CD4-positive, alpha-beta T cell (primary cell): Measurements from ENCODE around the gene ADAD2. TPM values are rescaled to one million over a fixed set of nuclear protein-coding genes. Genes with fewer than 3 reads are reported as not detected.

Source experiments
- ATAC-seq: fragments of 200-7000 bp; cut with Tn5 transposase; one replicate; pipeline ENCODE4 v1.10.0; 2022; ENCODE audit warnings: mild to moderate bottlenecking; ENCODE audit not compliant: poor library complexity
- CTCF ChIA-PET: fragments of 350-600 bp; sonication (Branson Sonifier 250); formaldehyde crosslinking; loops from one replicate; lab custom pipeline; 2021; ENCODE audit warnings: antibody characterized with exemption, inconsistent platforms; lab: Charles Lee
- POLR2A ChIA-PET: fragments of 350-600 bp; sonication (Branson Sonifier 250); formaldehyde crosslinking; loops from one replicate; lab custom pipeline; 2021; ENCODE audit warnings: antibody characterized with exemption, inconsistent platforms; lab: Charles Lee
- DNase-seq, 14 experiments: peaks; one replicate each; pipeline ENCODE4 v3.0.0-alpha.2; 2013 to 2020; ENCODE audit warnings: mixed read lengths in 2 of 14
- H3K27ac ChIP-seq, 2 donors: one replicate each; pipeline versions ENCODE4 v1.5.1 to v1.7.0; 2013; ENCODE audit warnings: low read length in 2 of 2, low read depth in 1 of 2, mild to moderate bottlenecking in 1 of 2
- H3K27me3 ChIP-seq, 2 experiments: 1 replicate in 1 of 2; 2 replicates in 1 of 2; pipeline versions ENCODE4 v1.6.1 to v1.7.0; 2013; ENCODE audit warnings: low read length in 2 of 2, control low read depth in 1 of 2, mild to moderate bottlenecking in 1 of 2, moderate library complexity in 1 of 2; ENCODE audit not compliant: insufficient read depth in 2 of 2, control insufficient read depth in 1 of 2
- H3K36me3 ChIP-seq: one replicate; pipeline ENCODE4 v1.6.1; 2013; ENCODE audit warnings: low read length, control low read depth; ENCODE audit not compliant: insufficient read depth
- H3K4me1 ChIP-seq: one replicate; pipeline ENCODE4 v1.6.1; 2013; ENCODE audit warnings: low read length, control low read depth; ENCODE audit not compliant: insufficient read depth
- H3K4me3 ChIP-seq: one replicate; pipeline ENCODE4 v1.5.1; 2013; ENCODE audit warnings: mild to moderate bottlenecking, low read length, moderate library complexity
- H3K9me3 ChIP-seq, 2 experiments: 1 replicate in 1 of 2; 2 replicates in 1 of 2; pipeline versions ENCODE4 v1.6.1 to v1.7.0; 2013; ENCODE audit warnings: low read length in 2 of 2, mild to moderate bottlenecking in 2 of 2, control low read depth in 1 of 2, moderate library complexity in 1 of 2; ENCODE audit not compliant: control insufficient read depth in 1 of 2, insufficient read depth in 1 of 2
- H3K27ac Mint-ChIP-seq: one replicate; pipeline ENCODE4 v1.8.0; 2020; ENCODE audit warnings: mixed read lengths
- H3K27me3 Mint-ChIP-seq: one replicate; pipeline ENCODE4 v1.8.0; 2021; ENCODE audit warnings: mixed read lengths
- H3K36me3 Mint-ChIP-seq: one replicate; pipeline ENCODE4 v1.8.0; 2021; ENCODE audit warnings: low read depth, mixed read lengths
- H3K4me1 Mint-ChIP-seq: one replicate; pipeline ENCODE4 v1.8.0; 2021; ENCODE audit warnings: low read depth, mixed read lengths
- H3K4me3 Mint-ChIP-seq: one replicate; pipeline ENCODE4 v1.8.0; 2020; ENCODE audit warnings: mild to moderate bottlenecking, mixed read lengths
- H3K9me3 Mint-ChIP-seq: one replicate; pipeline ENCODE4 v1.8.0; 2020; ENCODE audit warnings: mixed read lengths
- intact Hi-C, 2 experiments: fragments of 100-400 bp; cut with DNase I in 1 of 2; cut with micrococcal nuclease in 1 of 2; formaldehyde crosslinking; loops; one replicate each; pipeline versions ENCODE4 v1.15.1 to v1.9.0; 2023 to 2025; cut with DNase I, micrococcal nuclease
- total RNA-seq, 174 experiments: library from RNA in 2 of 174; stranded (reverse) in 2 of 174; gene quantifications; one replicate each; pipeline ENCODE4 v1.2.3 and lab custom pipeline; 2021 to 2026
- TF ChIP-seq, protein P1 (sequence below): fragments of 200-600 bp; IDR thresholded peaks from one replicate; pipeline ENCODE4 v1.8.0; 2022; ENCODE audit warnings: antibody characterized with exemption, mild to moderate bottlenecking

The ADAD2 gene
- total RNA-seq, 2 experiments from 2014 or later: 0.59 TPM; not detected in 1

GRCh38 chr16:84212154-84212553, 21.2 kb downstream of the ADAD2 start:
- ATAC-seq (no peak), DNase-seq (no peak)
- TF ChIP-seq, protein P1, sequence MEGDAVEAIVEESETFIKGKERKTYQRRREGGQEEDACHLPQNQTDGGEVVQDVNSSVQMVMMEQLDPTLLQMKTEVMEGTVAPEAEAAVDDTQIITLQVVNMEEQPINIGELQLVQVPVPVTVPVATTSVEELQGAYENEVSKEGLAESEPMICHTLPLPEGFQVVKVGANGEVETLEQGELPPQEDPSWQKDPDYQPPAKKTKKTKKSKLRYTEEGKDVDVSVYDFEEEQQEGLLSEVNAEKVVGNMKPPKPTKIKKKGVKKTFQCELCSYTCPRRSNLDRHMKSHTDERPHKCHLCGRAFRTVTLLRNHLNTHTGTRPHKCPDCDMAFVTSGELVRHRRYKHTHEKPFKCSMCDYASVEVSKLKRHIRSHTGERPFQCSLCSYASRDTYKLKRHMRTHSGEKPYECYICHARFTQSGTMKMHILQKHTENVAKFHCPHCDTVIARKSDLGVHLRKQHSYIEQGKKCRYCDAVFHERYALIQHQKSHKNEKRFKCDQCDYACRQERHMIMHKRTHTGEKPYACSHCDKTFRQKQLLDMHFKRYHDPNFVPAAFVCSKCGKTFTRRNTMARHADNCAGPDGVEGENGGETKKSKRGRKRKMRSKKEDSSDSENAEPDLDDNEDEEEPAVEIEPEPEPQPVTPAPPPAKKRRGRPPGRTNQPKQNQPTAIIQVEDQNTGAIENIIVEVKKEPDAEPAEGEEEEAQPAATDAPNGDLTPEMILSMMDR: no peak
- no peaks in the 10 kb centered on the region for H3K27me3 Mint-ChIP-seq
- H3K9me3 Mint-ChIP-seq: no peaks in the 10 kb centered on the region
- POLR2A ChIA-PET: no interaction called here
- CTCF ChIA-PET: no interaction called here
- Histone ChIP-seq H3K4me3 (no peak overlapping the region), H3K4me1 (no peaks in the 10 kb centered on the region), H3K36me3 (no peaks in the 10 kb centered on the region), H3K27ac (no peak overlapping the region), H3K27me3 (peaks cover 0 to 2% of the 10 kb centered on the region in 2 experiments), H3K9me3 (no peaks in the 10 kb centered on the region)
- intact Hi-C loops: no loop called here
- H3K4me3 Mint-ChIP-seq: no peak overlapping the region
- no peaks in the 10 kb centered on the region for H3K36me3 Mint-ChIP-seq
- no peak overlapping the region for H3K27ac Mint-ChIP-seq
- no peaks in the 10 kb centered on the region for H3K4me1 Mint-ChIP-seq

GRCh38 chr16:84212631-84213030, 21.7 kb downstream of the ADAD2 start:
- intact Hi-C loops: no loop called here
- no peak overlapping the region for H3K4me3 ChIP-seq
- H3K9me3 ChIP-seq: no peaks in the 10 kb centered on the region
- H3K27me3 Mint-ChIP-seq: no peaks in the 10 kb centered on the region
- H3K27me3 ChIP-seq: peaks cover 0 to 2% of the 10 kb centered on the region in 2 experiments
- ChIA-PET POLR2A (no interaction called here), CTCF (no interaction called here)
- no peak overlapping the region for H3K27ac Mint-ChIP-seq
- no peaks in the 10 kb centered on the region for H3K9me3 Mint-ChIP-seq
- DNase-seq: no peak
- H3K36me3 ChIP-seq: no peaks in the 10 kb centered on the region
- TF ChIP-seq, protein P1: no peak
- H3K4me1 Mint-ChIP-seq: no peaks in the 10 kb centered on the region
- ATAC-seq: no peak
- H3K4me1 ChIP-seq: no peaks in the 10 kb centered on the region
- H3K36me3 Mint-ChIP-seq: no peaks in the 10 kb centered on the region
- H3K27ac ChIP-seq: no peak overlapping the region
- no peak overlapping the region for H3K4me3 Mint-ChIP-seq

DNA sequence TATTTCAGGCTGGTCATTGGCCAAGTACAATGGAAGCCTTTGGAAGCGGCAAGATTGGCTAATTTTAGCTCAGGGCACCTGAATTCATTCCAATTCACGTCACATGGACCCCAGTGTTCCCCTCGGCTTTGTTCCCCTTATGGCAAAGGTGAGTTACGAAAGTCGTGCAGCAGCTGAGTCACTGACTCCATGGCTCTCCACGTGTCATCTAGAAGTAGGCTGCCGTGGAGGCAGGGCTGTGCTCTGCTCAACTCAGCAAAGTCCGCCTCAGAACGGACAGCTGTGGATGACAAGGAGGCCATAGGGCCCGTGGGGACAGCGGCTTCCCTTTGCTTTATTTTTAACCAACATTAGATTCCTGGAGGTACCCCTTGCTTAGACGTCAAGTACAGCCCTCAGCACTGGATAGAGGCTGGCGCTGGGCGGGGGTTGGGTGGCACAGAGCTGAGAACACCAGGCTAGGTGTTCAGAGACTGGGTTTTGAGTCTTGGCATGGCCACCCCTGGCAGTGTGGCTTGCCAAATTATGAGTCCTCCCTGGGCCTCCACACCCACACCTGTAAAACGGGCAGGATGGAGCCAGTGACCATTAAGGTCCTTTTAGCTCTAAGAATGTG, 23.6 kb downstream of the ADAD2 start:
- Histone ChIP-seq H3K9me3 (no peaks in the 10 kb centered on the region), H3K27me3 (peaks cover 0 to 2% of the 10 kb centered on the region in 2 experiments), H3K4me3 (no peak overlapping the region), H3K4me1 (no peaks in the 10 kb centered on the region), H3K27ac (no peak overlapping the region), H3K36me3 (no peaks in the 10 kb centered on the region)
- no peaks in the 10 kb centered on the region for H3K9me3 Mint-ChIP-seq
- DNase-seq (no peak), ATAC-seq (no peak)
- H3K4me3 Mint-ChIP-seq: no peak overlapping the region
- no peak overlapping the region for H3K27ac Mint-ChIP-seq
- TF ChIP-seq, protein P1: no peak
- ChIA-PET POLR2A (no interaction called here), CTCF (no interaction called here)
- intact Hi-C loops: no loop called here
- H3K36me3 Mint-ChIP-seq: no peaks in the 10 kb centered on the region
- H3K27me3 Mint-ChIP-seq: no peaks in the 10 kb centered on the region
- H3K4me1 Mint-ChIP-seq: no peaks in the 10 kb centered on the region
